Activated T-cell treated with anti-CD3 and anti-CD28 coated beads, Interleukin-2, amount 50 U/mL, for 1 hour (primary cell): ENCODE measurements around the gene GAPDH.
A peak's percentile ranks its signal among the peaks of the same experiment; 100 is the strongest.

Experiments
- DNase-seq: peaks from one replicate; pipeline ENCODE4 v3.0.0-alpha.2; 2020

GAPDH gene

GRCh38 chr12:6530576-6531260, 3.6 kb upstream of the GAPDH start:
- DNase-seq: no peak

- peak; percentile 77 for DNase-seq
These were observed 2.0 kb upstream of the GAPDH start for GRCh38 chr12:6532051-6532926.

- DNase-seq: peak; percentile 43
These were observed 1.2 kb upstream of the GAPDH start for GRCh38 chr12:6532927-6533652.

- DNase-seq: no peak
These were observed 729 bp upstream of the GAPDH start for GRCh38 chr12:6533653-6533922.

- DNase-seq: no peak
These were observed 303 bp downstream of the GAPDH start for GRCh38 chr12:6534695-6534944.

GRCh38 chr12:6534945-6535696, 804 bp downstream of the GAPDH start:
- DNase-seq: peak; percentile 77

GRCh38 chr12:6535697-6535946, 1.3 kb downstream of the GAPDH start:
- DNase-seq: no peak

GRCh38 chr12:6535960-6536847, 1.9 kb downstream of the GAPDH start:
- peak; percentile 39 for DNase-seq

- DNase-seq: peak; percentile 37
These were observed 2.7 kb downstream of the GAPDH start for GRCh38 chr12:6536894-6537579.

- DNase-seq: peak; percentile 86
These were observed 3.5 kb downstream of the GAPDH start for GRCh38 chr12:6537580-6538419.

- no peak for DNase-seq
These were observed 4.3 kb downstream of the GAPDH start for GRCh38 chr12:6538420-6539313.

GRCh38 chr12:6539314-6539682, 5.0 kb downstream of the GAPDH start:
- DNase-seq: no peak

GRCh38 chr12:6539707-6540134, 5.4 kb downstream of the GAPDH start:
- DNase-seq: no peak

- DNase-seq: peak; percentile 54
These were observed 6.0 kb downstream of the GAPDH start for GRCh38 chr12:6540181-6540877.

GRCh38 chr12:6541371-6542165, 7.3 kb downstream of the GAPDH start:
- DNase-seq: no peak

GRCh38 chr12:6542209-6543009, 8.1 kb downstream of the GAPDH start:
- no peak for DNase-seq

- no peak for DNase-seq
These were observed 11.7 kb downstream of the GAPDH start for GRCh38 chr12:6546016-6546415.

GRCh38 chr12:6547566-6547965, 13.2 kb downstream of the GAPDH start:
- DNase-seq: no peak
